ENCODE measurements around the gene CD72.

DNA sequence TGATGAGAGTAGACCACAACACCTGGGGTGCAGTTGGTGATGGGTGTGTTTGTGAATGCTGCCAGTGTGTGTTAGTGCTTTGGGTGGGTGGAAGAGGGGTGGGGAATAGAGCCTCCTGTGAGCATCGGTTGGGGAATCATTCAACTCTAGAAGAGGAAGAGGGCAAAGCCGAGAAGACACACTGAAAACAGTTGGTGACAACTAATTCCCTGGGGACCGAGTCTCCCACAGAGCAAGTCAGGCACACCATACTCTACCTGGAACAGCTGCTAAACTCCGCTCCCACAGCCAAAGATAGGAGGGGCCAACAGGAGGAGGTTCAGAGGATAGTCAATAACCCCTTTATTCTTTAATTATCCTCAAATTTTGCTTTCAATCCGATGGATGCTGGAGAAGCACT is 48.3 kb upstream of the CD72 start:
- TF ChIP-seq, protein P1, sequence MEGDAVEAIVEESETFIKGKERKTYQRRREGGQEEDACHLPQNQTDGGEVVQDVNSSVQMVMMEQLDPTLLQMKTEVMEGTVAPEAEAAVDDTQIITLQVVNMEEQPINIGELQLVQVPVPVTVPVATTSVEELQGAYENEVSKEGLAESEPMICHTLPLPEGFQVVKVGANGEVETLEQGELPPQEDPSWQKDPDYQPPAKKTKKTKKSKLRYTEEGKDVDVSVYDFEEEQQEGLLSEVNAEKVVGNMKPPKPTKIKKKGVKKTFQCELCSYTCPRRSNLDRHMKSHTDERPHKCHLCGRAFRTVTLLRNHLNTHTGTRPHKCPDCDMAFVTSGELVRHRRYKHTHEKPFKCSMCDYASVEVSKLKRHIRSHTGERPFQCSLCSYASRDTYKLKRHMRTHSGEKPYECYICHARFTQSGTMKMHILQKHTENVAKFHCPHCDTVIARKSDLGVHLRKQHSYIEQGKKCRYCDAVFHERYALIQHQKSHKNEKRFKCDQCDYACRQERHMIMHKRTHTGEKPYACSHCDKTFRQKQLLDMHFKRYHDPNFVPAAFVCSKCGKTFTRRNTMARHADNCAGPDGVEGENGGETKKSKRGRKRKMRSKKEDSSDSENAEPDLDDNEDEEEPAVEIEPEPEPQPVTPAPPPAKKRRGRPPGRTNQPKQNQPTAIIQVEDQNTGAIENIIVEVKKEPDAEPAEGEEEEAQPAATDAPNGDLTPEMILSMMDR (conservative IDR thresholded peaks at IDR 0.05; ENCODE audit: low read depth, low read length) = no peak
- TF ChIP-seq EZH2 (IDR thresholded peaks at IDR 0.05; ENCODE audit: low read length, unreplicated experiment) (no peak), EZH2phosphoT487 (IDR thresholded peaks at IDR 0.05; ENCODE audit: borderline replicate concordance, low read length) (no peak)

Measured in PC-3 (cell line).